SIG-M5 treated with dmso at 0.1 percent for 504 hours (cell line): Measurements from ENCODE around the gene CTPS1.

ENCODE experiments used
- DNase-seq: peaks from one replicate; lab custom pipeline; 2025; ENCODE audit not compliant: unreplicated experiment; lab: John Stamatoyannopoulos, UW

CTPS1 gene

GRCh38 chr1:41021526-41022308 is 42.2 kb downstream of the CTPS1 start, which contains the start of gene SLFNL1:
Gene SLFNL1 (minus strand): TSS chr1:41021725. CDS start chr1:41020660, 1,065 bp downstream.
- no peak for DNase-seq

DNA sequence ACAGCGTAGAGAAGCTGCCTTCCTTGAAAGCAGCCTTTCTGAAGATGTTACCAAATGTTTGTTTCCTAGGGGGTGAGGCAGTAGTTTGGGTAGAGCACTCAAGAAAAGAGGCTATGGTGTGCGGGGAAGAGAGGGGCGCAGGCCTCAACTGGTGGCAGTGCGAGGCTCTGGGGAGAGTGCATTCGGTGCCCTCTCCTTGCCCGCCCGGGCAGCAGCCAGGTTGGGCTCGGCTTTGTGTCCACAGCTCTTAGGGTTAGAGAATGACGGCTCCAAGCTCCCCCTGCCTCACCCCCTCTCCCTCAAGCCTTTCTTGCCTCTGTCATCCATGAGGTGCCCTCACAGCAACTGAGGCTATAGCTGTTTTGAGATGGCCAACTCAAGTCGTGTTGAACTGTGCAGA is 42.9 kb downstream of the CTPS1 start:
- no peak for DNase-seq

DNA sequence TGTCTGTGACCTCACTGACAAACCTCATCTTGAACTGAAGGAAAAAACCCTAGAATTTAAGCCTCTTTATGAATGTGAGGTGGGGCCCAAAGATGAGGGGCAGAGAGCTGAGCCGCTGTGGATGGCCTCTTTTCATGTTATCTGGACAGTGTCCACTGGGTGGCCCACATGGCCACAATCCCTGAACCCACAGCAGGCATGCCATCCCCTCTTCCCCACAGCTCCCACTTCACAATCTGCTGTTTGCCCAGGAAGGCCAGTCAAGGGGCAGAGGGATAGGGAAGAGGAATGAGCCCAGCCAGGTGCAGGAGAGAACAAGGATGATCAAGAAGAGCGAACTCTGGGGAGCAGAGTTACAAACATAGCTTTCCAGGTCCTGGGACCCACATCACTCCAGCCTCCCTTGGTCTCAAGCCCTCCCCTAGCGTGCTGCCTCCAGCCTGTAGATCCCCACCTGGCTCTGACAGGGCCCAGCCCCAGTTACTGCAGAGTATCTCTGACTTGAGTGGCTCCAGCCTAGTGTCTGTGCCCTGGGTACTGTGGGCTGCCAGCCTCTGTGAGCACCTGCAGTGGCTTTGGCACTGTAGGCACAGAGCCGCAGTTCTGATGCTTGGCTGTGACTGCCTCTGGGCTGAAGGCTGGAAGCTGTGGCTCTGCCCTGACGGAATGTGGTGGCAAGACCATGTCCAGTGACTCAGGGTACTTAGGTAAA is 43.9 kb downstream of the CTPS1 start:
- no peak for DNase-seq

DNA sequence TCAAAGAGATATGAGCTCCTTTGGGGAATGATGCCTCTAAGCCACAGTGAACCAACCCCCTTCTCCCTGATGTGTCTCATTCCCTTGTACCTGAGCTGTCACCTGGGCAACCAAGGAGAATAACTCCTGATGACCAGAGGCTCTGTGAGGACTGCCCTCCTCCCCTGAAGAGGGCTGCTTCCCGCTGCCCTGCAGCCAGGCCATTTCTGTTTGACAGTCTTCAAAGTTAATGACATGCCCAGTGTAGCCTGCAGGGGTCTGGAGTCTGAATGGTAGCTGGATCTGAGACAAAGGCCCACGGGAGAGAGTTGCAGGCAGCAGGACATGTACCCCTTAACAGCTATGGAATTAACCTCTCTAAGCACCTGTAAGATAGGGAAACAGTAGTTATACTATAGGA is 45.5 kb downstream of the CTPS1 start:
- DNase-seq: no peak

GRCh38 chr1:41025979-41026819 is 46.7 kb downstream of the CTPS1 start:
- no peak for DNase-seq

DNA sequence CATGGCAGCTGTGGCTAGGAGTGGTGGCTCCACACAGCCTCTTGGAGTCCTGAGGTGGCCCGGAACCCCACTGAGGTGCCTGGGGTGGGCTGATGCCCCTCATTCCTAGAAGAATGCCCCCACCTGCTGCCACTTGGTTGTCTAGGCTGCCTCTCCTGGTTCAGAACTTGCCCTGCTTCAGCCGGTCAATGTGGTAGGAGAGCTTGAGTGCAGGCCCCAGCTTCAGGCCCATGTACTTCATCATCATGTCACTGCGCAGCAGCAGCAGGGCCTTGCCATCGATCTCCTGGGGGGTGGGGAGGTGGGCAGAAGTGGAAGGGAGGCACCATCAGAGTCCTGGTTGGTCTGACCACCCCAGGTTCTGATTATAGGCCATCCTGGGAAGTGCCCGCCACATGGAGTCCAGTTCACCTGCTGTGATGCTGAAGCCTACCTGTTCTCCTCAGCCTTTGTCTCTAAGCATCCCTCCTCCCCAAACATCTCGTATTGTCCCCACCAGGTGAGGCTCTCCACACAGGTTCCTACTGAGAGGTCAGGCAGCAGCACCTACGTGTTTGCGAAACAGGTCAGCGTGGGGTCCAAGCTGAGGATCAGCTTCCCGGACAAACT is 48.6 kb downstream of the CTPS1 start:
- DNase-seq: no peak

GRCh38 chr1:41030872-41031616 is 51.5 kb downstream of the CTPS1 start:
- DNase-seq: no peak

DNA sequence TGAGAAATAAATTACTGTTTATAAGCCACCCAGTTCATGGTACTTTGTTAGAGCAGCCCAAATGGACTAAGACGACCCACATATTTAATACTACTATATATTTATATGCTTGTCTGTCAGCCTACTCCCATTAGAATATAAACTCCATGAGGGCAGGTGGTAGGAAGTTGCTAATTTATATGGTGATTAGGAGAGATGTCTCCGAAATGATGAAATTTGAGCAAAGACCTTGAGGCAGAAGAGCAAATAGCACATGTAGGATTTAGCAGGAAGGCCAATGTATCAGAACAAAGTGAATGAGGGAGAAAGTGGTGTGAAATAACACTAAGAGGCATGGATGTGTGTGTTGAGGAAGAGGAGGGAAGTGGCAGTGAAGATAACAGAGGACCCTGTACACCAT is 52.7 kb downstream of the CTPS1 start:
- no peak for DNase-seq

DNA sequence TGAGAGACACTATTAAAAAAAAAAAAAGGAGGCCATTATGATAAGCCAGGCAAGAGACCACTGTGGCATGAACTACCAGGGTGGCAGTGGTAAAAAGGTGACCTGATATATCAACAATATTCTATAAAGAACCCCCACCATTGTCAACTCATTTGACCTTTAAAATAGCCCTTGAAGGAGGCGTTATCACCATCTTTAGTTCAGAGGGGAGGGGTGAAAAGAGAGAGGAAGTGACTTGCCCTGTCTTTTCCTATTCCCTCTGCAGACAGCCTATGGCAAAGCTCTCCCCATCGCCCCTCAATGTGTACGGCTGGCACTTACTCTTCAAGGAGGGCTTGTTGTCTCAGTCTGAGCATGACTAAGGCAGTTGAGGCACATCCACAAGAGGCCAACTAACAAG is 53.8 kb downstream of the CTPS1 start:
- DNase-seq: no peak

- no peak for DNase-seq
Measured at GRCh38 chr1:41037116-41037903, 57.8 kb downstream of the CTPS1 start.

- DNase-seq: no peak
Measured at GRCh38 chr1:41038110-41038509, 58.6 kb downstream of the CTPS1 start.

- DNase-seq: no peak
Measured at GRCh38 chr1:41041614-41042270, 62.2 kb downstream of the CTPS1 start.

- DNase-seq: no peak
Measured at GRCh38 chr1:41044187-41044586, 64.7 kb downstream of the CTPS1 start.

DNA sequence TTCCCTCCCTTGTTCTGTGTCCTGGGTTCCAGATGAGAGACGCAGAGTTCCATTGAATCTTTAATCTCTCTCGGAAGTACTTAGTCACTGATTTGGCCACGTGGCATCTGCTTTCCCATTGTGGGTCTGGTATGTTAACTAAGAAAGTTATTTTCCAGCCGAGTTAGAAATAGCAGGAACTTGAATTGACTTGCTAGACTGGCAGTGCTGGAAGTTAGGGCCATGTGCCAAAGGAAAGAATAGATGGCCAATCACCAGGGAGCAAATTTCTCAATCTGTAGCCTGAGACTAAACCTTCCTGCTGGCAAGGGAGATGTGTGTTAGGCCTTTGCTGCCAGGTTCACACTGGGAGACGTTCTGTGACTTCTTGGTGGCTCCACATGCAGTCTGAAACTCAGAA is 66.2 kb downstream of the CTPS1 start:
- no peak for DNase-seq

DNA sequence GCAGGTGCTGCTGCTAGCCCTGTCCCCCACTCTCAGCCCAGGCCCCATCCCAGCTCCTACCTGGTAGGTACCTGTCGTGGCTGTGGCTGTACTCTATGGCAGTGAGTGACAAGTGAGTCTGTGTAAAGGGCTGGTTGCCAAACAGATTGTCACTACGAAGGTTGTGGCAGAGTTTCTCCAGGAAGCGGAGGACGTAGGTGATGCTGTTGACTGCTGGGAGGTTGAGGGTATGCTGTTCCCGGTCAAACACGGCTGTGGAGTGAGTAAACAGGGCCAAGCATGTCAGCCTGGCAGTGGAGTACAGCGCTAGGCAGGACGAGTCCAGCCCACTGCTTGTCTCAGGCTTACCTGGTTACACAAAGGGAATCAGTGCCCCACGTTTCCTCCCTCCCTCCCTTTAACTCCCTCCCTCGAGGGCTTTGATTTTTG is 66.9 kb downstream of the CTPS1 start:
- no peak for DNase-seq

DNA sequence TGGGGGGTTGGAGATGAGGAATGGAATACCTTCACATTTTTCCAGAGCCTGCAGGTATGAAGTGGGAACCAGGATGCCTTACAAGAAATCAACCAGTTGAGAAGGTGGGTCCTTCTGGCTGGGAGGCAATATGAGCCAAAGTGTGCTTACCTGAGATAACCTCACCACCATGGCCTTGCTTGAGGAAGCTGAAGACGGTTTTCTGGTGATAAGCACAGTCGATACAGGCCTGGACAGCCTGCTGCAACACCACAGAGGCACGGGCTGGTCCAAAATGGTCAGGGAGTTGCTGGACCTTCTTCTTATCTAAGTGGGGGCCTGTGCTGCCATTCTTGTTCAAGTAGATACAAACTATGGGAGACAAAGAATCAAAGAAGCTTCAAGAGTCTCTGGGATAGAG is 69.0 kb downstream of the CTPS1 start:
- no peak for DNase-seq

DNA sequence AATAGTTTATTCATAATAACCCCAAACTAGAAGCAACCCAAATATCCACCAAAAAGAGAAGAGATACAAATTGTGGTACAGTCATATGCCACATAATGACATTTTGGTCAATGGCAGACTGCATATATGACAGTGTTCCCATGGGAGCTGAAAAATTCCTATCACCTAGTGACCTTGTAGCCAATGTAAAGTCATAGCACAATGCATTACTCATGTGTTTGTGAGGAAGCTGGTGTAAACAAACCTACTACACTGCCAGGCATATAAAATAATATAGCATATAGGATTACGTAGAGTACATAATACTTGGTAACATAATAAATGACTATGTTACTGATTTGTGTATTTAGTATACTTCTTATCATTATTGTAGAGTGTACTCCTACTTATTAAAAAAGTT is 71.5 kb downstream of the CTPS1 start:
- no peak for DNase-seq

DNA sequence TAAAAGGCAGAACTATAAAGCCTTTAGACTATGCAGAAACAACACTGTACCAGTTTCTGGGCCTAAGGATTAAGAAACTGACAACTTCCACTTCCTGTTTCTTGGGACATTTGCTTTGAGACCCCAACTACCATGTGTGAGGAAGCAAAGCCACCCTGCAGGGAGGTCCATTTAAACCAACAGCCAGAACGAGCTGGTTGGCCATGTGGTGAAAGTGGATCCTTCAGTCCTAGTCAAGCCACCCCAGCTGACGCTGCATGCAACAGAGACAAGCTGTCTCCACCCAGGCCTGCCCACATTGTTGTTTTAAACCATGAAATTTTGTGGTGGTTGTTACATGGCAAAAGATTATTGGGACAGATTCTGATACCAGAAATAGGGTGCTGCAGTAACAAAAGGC is 73.8 kb downstream of the CTPS1 start:
- DNase-seq: peak; percentile 88

- DNase-seq: no peak
Measured at GRCh38 chr1:41056907-41057306, 77.4 kb downstream of the CTPS1 start.
